ENCODE data around the gene SIX5.
"Not testable (repeated sequence)": the region's sequence is repeated elsewhere in the genome, so short reads cannot be mapped to it uniquely, and the experiment has no call there.

SIX5 gene

GRCh38 chr19:45768984-45769782 is at the start of gene SIX5:
Gene SIX5 (minus strand): TSS chr19:45769252. CDS start chr19:45768844, 408 bp downstream.
- peak; percentile 94 to 97 for DNase-seq (ENCODE audit: low read depth in 2 of 2)

DNA sequence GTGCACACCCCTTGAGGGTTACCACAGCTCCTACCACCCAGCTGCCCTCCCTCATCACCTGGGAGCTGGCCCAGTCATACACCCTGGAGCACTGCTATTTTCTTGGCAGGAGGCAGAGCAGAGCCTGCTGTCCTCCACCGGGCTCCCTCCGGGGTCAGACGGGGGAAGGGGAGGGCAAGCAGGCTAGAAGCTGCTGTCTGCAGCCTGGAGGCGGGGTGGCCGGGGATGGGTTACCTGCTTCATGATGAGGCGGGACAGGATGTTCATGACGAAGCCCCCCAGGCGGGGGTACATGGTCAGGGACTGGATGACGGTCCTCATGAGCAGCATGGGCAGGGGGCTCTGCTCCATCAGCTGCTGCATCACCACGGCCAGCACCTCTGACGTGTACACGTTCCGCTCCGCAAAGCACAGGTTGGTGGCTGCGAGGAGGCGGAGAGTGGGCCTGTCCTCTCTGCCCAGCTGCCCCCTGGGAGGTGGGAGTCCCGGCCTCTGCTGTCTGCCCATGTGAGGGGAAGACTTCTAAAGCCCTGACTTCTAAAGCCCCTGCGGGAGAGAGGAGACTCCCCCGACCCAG is 48.8 kb upstream of the SIX5 start:
- no peak for DNase-seq (ENCODE audit: low read depth in 2 of 2)

GRCh38 chr19:45817010-45817724 is 48.1 kb upstream of the SIX5 start:
- peak; percentile 91 to 96 for DNase-seq (ENCODE audit: low read depth in 2 of 2)

- no peak for DNase-seq (ENCODE audit: low read depth in 2 of 2)
Observed at GRCh38 chr19:45816236-45817009, 47.4 kb upstream of the SIX5 start.

DNA sequence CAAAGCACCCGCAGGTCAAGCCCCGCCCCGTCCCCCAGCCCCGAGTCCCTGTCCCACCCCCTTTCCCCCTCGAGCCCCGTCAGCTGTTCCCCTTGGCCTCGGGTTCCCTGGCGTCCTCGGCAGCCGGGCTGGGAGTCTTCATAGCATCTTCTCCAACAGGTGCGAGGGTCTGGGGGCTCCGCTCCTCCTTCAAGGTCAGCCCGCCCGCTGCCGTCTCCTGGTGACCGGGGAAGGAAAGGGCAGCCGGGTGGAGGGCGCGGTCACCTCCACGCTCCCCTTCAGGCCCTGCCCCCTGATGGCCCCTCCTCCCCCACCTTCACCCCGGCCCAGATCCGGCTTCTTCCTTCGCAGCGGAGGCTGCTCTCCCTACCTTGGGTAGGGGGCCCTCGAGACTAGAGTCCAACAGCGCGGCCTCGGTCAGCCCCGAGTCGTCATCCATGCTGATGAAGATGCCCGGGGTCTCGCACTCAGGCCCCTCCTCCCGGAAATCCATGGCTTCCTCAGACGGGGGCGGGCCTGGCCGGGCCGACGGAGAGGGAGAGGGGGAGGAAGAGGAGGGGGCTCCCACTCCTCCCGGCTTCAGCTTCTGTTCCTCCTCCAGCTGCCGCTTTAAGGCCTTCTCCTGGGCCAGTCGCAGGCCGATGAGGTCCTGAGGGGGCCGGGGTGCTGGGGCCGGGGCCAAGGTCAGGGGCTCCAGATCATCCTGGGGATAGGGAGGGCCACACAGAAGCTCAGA is 46.6 kb upstream of the SIX5 start:
- no peak for DNase-seq (ENCODE audit: low read depth in 2 of 2)

DNA sequence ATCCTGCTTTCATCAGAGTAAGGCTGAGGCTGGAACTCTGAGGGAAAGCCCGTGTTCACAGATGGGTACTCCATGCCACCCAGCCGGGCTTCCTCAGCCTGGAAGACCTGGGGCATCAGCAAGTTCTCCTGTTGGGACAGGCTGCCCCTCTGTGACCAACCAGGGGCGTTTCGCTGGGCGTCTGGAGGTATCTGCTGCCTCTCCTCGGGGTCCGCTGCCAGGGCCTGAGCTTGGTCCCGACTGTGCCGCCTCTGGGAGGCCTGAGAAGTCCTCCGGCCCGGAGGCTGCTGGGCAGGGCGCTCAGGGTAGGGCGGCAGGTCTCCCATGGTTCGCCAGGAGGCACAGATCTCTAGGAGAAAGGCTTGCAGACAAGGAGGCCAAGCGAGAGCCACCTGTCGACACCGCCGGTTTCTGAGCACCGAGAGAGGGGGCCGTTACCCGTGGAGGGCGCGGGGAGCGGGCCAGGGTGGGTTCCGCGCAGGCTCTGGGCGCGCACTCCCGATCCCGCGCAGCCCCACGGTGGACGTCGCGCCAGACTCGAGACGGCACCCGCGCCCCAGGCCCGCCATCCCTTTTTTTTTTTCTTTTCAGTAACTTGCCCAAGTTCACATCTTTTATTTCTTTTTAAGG is 45.9 kb upstream of the SIX5 start, which contains the start of gene RSPH6A:
Gene RSPH6A, minus strand, starts transcription at position 458 of the 630 bp plus-strand sequence. Its CDS starts 132 bp downstream, at position 326.
- no peak for DNase-seq (ENCODE audit: low read depth in 2 of 2)

- no peak for DNase-seq (ENCODE audit: low read depth in 2 of 2)
Observed at GRCh38 chr19:45814166-45814780, 45.2 kb upstream of the SIX5 start.

DNA sequence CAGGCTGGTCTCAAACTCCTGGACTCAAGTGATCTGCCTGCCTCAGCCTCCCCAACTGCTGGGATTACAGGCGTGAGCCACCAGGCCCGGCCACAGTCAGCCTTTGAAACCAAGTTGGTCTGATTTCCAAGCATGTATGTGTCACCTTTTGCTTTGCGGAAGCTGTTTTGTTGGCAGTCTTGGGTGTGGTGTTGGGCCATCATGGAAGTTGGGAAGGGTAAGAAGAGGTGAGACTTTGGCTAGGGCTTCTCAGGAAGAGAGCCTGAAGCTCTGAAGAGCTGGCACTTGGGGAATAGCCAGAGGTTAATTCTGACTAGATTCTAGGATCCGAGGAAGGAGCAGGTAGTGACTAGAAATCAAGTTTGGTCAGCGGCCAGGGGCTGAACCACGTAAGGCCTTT is 43.2 kb upstream of the SIX5 start:
- no peak for DNase-seq (ENCODE audit: low read depth in 2 of 2)

DNA sequence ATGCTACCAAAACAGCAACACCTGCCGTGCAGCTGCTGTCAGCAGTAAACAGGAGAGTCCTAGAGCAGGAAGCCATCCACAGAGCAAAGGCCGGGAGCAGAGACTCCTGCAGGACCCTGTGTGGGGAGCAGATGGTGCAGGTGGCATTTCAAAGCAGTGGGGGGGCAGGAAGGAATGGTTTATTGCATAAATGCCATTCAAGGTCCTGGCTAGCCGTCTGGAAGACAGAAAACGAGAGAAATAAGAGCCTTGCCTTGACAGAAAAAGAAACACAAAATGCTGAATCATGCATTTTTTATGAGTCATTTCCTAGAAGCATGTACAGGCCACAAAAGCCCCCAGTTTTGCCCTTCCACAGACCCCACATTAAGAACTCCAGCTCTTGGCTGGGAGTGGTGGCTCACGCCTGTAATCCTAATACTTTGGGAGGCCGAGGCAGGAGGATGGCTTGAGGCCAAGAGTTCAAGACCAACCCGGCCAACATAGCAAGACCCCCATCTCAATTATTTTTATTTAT is 40.6 kb upstream of the SIX5 start:
- no peak for DNase-seq (ENCODE audit: low read depth in 2 of 2)

DNA sequence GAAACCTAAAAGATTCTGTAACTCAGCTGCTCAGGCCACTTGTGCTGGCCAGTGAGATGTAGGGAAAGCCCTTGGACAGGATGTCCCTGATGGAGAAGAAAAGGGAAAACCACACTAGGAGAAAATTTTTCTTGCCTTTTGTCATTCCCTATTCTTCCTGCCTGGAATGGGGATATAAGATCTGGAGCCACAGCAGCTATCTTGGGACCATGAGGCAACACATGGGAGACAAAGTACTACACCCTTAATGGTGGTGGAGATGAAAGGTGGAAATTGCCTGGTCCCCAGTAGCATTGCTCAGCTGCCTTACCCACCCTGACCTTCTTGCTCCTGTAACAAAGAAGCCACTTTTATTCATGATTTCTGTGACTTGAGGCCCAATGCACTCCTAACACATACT is 36.7 kb upstream of the SIX5 start:
- DNase-seq (ENCODE audit: low read depth in 2 of 2) = no peak

DNA sequence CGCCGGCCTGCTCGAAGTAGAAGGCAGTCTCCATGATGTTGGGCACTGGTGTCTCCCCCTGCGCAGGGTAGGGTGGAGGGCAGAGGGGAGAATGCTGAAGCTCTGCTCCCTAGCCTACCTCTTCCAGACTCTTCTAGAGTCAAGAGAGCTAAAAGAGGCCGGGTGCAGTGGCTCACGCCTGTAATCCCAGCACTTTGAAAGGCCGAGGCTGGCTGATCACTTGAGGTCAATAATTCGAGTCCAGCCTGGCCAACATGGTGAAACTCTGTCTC is 35.8 kb upstream of the SIX5 start:
- no peak for DNase-seq (ENCODE audit: low read depth in 2 of 2)

DNA sequence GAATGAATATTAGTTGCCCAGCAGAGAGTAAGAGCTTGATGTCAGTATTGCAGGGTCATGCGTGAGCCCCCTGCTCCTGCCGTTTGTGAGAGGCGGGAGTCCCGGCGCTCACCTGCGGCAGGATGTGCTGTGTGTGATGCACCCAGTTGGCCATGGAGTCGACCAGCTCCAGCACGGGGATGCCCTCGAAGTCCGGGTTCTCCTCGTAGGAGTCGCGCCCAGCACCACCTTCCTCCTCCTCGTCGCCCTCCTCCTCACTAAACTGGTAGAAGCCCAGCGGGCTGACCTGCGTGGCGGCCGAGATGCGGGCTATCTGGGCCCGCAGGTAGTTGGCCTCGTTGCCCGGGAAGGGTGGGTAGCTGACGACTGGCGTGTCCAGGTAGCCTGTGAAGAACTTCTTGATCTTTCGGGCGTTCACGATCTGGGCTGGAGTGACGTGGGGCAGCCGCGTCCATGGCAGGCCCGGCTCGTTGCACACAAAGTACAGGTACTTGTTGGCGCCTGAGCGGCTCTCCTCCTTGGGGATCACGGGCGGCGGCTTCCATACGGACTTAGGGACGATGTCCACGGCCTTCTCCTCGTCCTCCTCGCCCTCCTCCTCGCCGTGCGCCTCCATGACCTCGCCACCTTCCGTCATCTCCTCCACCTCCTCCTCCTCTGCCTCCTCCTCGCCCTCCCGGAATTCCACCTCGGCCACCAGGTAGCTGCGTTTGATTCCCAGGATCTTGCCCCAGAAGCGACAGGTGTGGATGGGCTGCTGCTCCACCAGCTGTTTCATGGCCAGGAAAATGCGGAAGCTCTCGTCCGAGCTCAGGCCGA is 35.3 kb upstream of the SIX5 start:
- no peak for DNase-seq (ENCODE audit: low read depth in 2 of 2)

GRCh38 chr19:45801603-45802175 is 32.6 kb upstream of the SIX5 start:
- DNase-seq (ENCODE audit: low read depth in 2 of 2) = no peak

- no peak for DNase-seq (ENCODE audit: low read depth in 2 of 2)
Observed at GRCh38 chr19:45800070-45800553, 31.1 kb upstream of the SIX5 start.

DNA sequence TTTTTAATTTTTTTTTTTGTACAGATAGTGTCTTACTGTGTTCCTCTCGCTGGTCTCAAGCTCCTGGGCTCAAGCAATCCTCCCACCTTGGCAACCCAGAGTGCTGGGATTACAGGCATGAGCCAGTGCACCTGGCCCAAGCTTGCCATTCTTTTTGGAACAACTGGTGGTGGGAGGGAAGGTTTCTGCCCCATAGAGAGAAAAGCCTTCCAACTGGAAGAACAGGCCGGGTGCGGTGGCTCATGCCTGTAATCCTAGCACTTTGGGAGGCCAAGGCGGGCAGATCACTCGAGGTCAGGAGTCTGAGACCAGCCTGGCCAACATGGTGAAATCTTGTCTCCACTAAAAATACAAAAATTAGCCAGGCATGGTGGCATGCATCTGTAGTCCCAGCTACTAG is 30.5 kb upstream of the SIX5 start:
- not testable (repeated sequence) for DNase-seq (ENCODE audit: low read depth in 2 of 2)

DNA sequence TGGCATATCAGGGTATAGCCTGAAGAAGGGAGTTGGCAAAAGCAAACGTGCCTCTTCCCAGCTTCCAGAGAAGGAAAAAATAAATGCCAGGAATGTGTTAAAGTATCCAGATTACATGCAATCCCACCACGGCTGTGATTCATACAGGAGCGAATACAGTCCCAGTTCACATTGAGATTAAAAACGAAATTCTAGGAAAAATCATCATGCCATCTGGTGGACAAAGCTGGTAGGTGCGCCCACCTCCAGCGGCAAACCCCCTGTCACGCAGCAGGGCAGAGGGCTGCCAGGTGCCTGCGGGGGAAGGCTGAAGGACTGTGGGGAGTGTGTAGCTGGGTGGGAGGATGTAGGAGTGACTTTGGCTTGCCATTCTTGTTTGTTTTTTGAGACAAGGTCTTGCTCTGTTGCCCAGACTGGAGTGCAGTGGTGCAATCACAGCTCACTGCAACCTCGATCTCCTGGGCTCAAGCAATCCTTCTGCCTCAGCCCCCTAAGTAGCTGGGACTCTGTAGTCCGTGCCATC is 30.0 kb upstream of the SIX5 start:
- DNase-seq (ENCODE audit: low read depth in 2 of 2) = peak in 1 of 2 donors; percentile 38

- no peak for DNase-seq (ENCODE audit: low read depth in 2 of 2)
Observed at GRCh38 chr19:45794627-45795026, 25.6 kb upstream of the SIX5 start.

DNA sequence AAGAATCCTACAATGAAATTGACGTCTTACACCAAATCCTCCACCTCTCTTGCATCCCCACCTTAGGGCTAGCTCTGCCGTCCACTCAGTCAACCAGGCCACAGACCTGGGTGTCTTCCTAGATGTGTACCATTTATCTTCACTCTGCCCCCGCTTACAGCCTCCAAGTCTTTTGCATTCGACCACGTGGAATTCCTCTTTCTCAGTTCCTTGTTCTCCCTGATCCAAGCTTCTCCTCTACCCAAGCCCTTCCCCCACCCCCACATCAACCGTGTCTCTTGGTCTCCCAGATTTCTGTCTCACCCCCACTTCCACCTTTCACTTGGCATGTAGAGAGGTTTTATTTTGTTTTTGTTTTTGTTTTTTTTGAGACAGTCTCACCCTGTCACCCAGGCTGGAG is 24.8 kb upstream of the SIX5 start:
- DNase-seq (ENCODE audit: low read depth in 2 of 2) = no peak

DNA sequence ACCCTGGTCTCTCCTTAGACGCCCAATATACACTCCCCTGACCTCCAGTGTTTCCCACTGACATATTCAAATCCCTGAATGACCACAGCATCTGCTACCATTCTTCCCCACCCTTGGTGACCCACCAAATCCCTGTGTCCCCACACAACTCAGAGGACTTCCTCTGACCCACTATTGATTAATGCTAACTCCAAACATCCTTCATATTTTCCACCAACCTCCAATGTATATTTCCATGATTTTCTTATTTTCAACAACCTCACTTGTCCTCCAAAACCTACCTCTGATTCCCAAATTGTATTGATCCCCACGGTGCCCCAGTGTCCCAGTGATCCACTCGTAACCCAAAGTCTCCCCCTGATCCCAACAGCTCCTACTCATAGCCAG is 24.1 kb upstream of the SIX5 start:
- DNase-seq (ENCODE audit: low read depth in 2 of 2) = no peak
